CD4-positive, alpha-beta T cell treated with Interleukin-12 subunit alpha and Interleukin-12 subunit beta, for 1 hour (primary cell): Measurements from ENCODE around the gene OR52M1.
A peak's percentile ranks its signal among the peaks of the same experiment; 100 is the strongest.
"Not testable (repeated sequence)": the region's sequence is repeated elsewhere in the genome, so short reads cannot be mapped to it uniquely, and the experiment has no call there.

Experiments used
- DNase-seq: peaks from one replicate; pipeline ENCODE4 v3.0.0-alpha.2; 2020

The OR52M1 gene

DNA sequence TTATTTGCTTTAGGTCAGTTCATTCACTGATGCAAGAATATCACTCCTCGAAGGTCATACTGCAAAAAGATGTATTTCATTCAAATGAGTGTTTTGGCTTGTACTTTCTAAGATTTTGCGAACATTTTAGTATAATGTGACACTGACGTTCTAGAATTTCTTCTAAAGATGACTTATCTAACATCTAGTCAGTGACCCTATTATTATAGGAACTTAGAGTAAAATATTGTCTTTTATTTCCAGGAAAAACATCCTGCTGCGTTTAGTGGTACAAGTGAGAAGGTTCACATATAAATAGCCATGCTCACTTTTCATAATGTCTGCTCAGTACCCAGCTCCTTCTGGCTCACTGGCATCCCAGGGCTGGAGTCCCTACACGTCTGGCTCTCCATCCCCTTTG lies at the start of gene OR52M1:
Gene OR52M1, plus strand, starts transcription at position 301 of the 400 bp plus-strand sequence. Its CDS starts 0 bp downstream, at position 301.
- DNase-seq = no peak

- no peak for DNase-seq
Measured at GRCh38 chr11:4495487-4495886, 49.5 kb upstream of the OR52M1 start.

- no peak for DNase-seq
Measured at GRCh38 chr11:4495986-4496385, 49.0 kb upstream of the OR52M1 start.

GRCh38 chr11:4496557-4497248 lies 48.3 kb upstream of the OR52M1 start:
- no peak for DNase-seq

- no peak for DNase-seq
Measured at GRCh38 chr11:4508886-4509285, 36.1 kb upstream of the OR52M1 start.

DNA sequence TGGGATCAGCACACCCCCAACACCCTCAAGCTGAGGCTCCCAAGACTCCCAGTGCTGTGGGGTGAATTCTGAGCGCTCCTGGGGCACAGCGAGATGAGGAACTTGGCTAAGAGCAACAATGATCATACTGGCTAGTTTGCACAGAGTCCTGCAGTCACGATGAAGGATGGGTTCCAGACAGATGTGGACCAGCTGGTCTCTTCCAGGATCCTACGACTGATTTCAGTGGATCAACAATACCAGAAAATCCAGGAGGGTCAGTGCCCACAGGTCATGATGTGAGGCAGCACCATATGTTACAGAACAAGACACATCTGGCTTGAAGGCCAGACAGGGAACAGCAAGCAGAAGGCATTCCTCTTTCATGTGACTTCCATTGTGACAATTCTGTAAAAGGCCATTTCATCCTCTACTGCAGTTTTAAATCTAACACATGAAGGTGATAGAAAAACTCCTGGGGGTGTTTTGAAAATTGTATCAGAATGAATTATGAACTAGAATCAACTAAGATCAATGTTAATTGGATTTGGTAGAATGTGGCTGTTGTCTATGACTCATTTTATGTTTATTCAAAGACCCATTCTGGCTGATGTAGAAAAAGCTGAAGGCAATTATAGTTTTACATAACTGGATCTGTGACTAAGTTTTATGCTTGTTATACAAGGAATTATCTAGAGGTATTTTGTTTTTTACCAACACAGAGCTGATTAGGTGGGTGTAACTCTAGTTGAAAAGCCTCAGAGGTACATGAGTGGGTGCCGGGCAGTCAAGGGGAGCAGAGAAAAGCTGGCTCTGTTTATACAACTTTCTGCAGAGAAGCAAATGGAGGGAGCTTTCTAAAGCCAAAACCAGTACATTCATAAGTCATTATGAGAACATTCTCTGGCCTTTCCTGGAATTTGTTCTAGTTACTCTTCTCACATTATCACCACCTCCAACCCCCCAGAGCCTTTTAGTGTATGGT lies 33.4 kb upstream of the OR52M1 start:
- no peak for DNase-seq

DNA sequence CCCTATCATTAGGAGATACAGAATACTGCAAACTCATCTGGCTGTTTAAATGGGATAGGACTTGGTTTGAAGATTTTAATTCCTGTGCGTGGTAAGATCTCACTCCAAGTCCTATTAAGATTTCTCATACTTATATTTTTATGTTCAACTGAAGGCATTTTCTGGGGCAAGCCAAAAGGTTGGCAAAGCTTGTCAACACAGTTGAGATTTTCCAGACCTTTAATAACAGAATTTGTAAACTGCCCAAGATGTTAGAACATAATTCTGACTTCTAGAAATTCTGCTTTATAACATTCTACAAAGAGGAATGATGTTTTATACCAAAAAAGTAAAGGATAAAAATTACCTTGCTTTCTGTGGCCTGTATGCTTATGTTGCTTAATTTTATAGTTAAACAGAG lies 30.8 kb upstream of the OR52M1 start:
- DNase-seq = no peak

GRCh38 chr11:4522339-4522738 lies 22.7 kb upstream of the OR52M1 start:
- DNase-seq = no peak

- DNase-seq = no peak
Measured at GRCh38 chr11:4522752-4523151, 22.2 kb upstream of the OR52M1 start.

DNA sequence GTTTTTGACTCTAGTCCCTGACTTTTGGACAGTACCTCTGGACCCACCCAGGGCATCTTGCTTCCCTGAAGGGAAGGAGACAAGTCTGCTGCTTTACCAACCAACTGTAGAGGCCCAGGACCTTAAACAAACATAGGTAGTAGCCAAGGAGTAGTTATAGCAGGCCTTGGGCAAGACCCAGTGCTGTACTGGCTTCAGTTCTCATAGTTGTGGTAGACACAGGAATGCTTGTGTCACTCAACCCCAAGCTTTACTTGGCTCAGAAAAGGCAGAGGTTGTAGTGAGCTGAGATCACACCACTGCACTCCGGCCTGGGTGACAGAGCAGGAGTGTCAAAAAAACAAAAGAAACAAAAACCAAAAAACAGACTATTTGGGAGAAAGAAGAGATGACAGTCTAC lies 21.3 kb upstream of the OR52M1 start:
- DNase-seq = no peak

- DNase-seq = no peak
Measured at GRCh38 chr11:4527926-4528325, 17.1 kb upstream of the OR52M1 start.

DNA sequence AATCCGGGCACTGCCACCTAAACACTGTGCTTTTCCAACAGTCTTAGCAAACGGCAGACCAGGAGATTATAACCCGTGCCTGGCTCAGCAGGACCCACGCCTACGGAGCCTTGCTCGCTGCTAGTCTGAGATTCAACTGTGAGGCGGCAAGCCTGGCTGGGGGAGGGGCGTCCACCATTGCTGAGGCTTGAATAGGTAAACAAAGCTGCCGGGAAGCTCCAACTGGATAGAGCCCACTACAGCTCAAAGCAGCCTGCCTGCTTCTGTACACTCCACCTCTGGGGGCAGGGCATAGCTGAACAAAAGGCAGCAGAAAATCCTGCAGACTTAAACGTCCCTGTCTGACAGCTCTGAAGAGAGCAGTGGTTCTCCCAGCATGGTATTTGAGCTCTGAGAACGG lies 13.3 kb upstream of the OR52M1 start:
- not testable (repeated sequence) for DNase-seq

GRCh38 chr11:4539603-4540219 lies 5.3 kb upstream of the OR52M1 start:
- DNase-seq = peak; percentile 31

DNA sequence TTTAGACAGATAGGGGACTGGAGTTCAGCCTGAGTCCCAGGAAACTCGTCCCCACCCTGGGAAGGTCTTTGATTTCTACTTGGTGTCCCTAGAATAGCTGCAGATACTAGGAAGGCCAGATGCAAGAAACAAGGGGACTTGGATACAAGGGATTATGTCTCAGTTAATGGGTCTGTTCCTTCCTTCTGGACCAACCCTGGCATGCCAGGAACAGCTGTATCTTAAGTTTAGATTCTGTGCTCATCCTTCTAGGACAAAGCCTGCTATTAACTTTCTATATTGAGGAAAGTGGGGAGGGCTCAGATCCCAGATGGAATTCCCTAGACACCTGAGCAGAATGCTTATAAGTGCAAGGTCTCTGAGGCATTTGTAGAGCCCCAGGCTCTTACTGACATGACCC lies 3.9 kb upstream of the OR52M1 start:
- no peak for DNase-seq

- no peak for DNase-seq
Measured at GRCh38 chr11:4543561-4543960, 1.4 kb upstream of the OR52M1 start.

- no peak for DNase-seq
Measured at GRCh38 chr11:4546878-4547277, 1.9 kb downstream of the OR52M1 start.

DNA sequence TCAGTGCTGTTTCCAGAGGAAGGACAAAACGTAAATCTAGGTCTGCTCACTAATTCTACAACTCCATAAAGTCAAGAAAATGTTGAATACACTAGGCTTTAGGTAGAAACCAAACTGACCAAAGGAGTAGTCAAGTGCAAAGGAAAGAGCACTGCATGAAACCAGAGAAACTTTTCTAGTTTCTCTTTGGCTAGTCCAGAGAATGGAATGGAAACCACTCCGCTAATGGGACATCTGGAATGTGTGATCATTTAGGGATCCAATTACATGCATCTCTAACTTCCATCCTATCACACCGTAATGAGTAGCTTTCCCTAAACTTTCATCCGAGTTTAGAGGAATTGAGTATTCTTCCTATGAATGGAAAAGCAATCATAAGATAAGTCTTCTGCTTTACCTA lies 2.4 kb downstream of the OR52M1 start:
- no peak for DNase-seq

GRCh38 chr11:4551346-4551979 lies 6.5 kb downstream of the OR52M1 start:
- DNase-seq = no peak

DNA sequence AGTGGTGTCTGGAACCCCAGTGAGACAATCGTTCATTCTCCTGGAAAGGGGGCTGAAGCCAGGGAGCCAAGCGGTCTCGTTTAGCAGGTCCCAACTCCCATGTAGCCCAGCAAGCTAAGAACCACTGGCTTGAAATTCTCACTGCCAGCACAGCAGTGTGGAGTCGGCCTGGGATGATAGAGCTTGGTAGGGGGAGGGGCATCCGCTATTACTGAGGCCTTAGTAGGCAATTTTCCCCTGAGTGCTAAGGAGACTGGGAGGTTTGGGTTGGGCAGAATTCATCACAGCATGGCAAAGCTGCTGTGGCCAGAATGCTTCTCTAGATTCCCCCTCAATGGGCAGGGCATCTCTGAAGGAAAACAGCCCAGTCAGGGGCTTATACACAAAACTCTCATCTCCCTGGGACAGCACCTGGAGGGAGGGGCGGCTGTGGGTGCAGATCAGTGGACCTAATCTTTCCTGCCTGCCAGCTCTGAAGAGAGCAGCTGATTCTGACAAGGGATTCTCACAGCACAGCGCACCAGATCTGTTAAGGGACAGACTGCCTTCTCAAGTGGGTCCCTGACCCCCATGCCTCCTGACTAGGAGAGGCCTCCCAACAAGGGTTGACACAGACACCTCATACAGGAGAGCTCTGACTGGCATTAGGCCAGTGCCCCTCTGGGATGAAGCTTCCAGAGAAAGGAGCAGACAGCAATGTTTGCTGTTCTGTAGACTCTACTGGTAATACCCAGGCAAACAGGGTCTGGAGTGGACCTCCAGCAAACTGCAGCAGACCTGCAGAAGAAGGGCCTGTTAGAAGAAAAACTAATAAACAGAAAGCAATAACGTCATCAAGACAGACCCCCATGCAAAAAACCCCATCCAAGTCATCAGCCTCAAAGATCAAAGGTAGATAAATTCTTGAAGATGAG lies 14.8 kb downstream of the OR52M1 start:
- DNase-seq = no peak

- DNase-seq = no peak
Measured at GRCh38 chr11:4560467-4560866, 15.5 kb downstream of the OR52M1 start.

GRCh38 chr11:4565371-4565770 lies 20.4 kb downstream of the OR52M1 start:
- DNase-seq = no peak

GRCh38 chr11:4569075-4569474 lies 24.1 kb downstream of the OR52M1 start:
- no peak for DNase-seq
